ENCODE data around the gene TTI1.

The TTI1 gene

GRCh38 chr20:37936041-37936440 lies 97.2 kb downstream of the TTI1 start:
- H3K4me3 ChIP-seq (replicated peaks; ENCODE audit: low read depth, low read length): no peak overlapping the region
- DNase-seq (ENCODE audit: extremely low read depth, low read depth): no peak
- no peak for TF ChIP-seq CTCF (IDR thresholded peaks at IDR 0.05; ENCODE audit: low read depth, low read length, missing control alignments)

GRCh38 chr20:37935435-37935834 lies 97.8 kb downstream of the TTI1 start:
- no peak overlapping the region for H3K4me3 ChIP-seq (replicated peaks; ENCODE audit: low read depth, low read length)
- no peak for DNase-seq (ENCODE audit: extremely low read depth, low read depth)
- no peak for TF ChIP-seq CTCF (IDR thresholded peaks at IDR 0.05; ENCODE audit: low read depth, low read length, missing control alignments)

GRCh38 chr20:37934634-37935375 lies 98.5 kb downstream of the TTI1 start:
- no peak overlapping the region for H3K4me3 ChIP-seq (replicated peaks; ENCODE audit: low read depth, low read length)
- DNase-seq (ENCODE audit: extremely low read depth, low read depth): no peak
- no peak for TF ChIP-seq CTCF (IDR thresholded peaks at IDR 0.05; ENCODE audit: low read depth, low read length, missing control alignments)

GRCh38 chr20:37933786-37934633 lies 99.2 kb downstream of the TTI1 start:
- no peak for TF ChIP-seq CTCF (IDR thresholded peaks at IDR 0.05; ENCODE audit: low read depth, low read length, missing control alignments)

More at GRCh38 chr20:37933786-37934633, 99.2 kb downstream of the TTI1 start:
- no peak for DNase-seq (ENCODE audit: extremely low read depth, low read depth)
- no peak overlapping the region for H3K4me3 ChIP-seq (replicated peaks; ENCODE audit: low read depth, low read length)
